IMR-90 (cell line): ENCODE measurements around the gene RAPGEF5. TPM values are rescaled to one million over a fixed set of nuclear protein-coding genes. Genes with fewer than 3 reads are reported as not detected.

Source experiments
- ATAC-seq: fragments of 200-7000 bp; cut with Tn5 transposase; 2 replicates; pipeline ENCODE4 v1.9.1; 2020; ENCODE audit warnings: low read depth, mild to moderate bottlenecking, moderate library complexity
- BruUV-seq: library from RNA; stranded (reverse); fragments of 400-500 nt; replicated peaks from 2 replicates; lab custom pipeline; 2021; lab: Mats Ljungman, UMichigan
- CTCF ChIA-PET: fragments of 300-600 bp; formaldehyde crosslinking; extraction: SDS; loops from one replicate; lab custom pipeline; 2021; ENCODE audit warnings: antibody characterized with exemption; lab: Yijun Ruan, JAX
- POLR2A ChIA-PET: fragments of 300-600 bp; sonication (Branson Sonifier 250); formaldehyde crosslinking; loops from one replicate; lab custom pipeline; 2022; ENCODE audit warnings: antibody characterized with exemption; ENCODE audit not compliant: unreplicated experiment; lab: Charles Lee
- DNase-seq: peaks from one replicate; pipeline ENCODE4 v3.0.0; 2013
- H2AFZ ChIP-seq: replicated peaks from 2 replicates; pipeline ENCODE3; 2013; ENCODE audit warnings: low read length, mild to moderate bottlenecking; ENCODE audit not compliant: poor library complexity
- H2AK5ac ChIP-seq: 2 replicates; pipeline ENCODE4 v1.6.1; 2013; ENCODE audit warnings: low read depth, low read length, inconsistent platforms
- H2AK9ac ChIP-seq: replicated peaks from 2 replicates; pipeline ENCODE3; 2013; ENCODE audit warnings: mild to moderate bottlenecking, low read depth, low read length, moderate library complexity; ENCODE audit not compliant: poor library complexity
- H2BK120ac ChIP-seq: 2 replicates; pipeline ENCODE4 v1.6.1; 2013; ENCODE audit warnings: low read depth, low read length, inconsistent platforms
- H2BK15ac ChIP-seq: 3 replicates; pipeline ENCODE4 v1.6.1; 2013; ENCODE audit warnings: low read depth, low read length, inconsistent platforms
- H2BK20ac ChIP-seq: 2 replicates; pipeline ENCODE4 v1.6.1; 2013; ENCODE audit warnings: low read depth, mild to moderate bottlenecking, inconsistent platforms, low read length, moderate library complexity
- H2BK5ac ChIP-seq: 2 replicates; pipeline ENCODE4 v1.6.1; 2013; ENCODE audit warnings: mild to moderate bottlenecking, low read depth, low read length, inconsistent platforms; ENCODE audit not compliant: poor library complexity, severe bottlenecking
- H3K14ac ChIP-seq: replicated peaks from 2 replicates; pipeline ENCODE4 v1.6.1; 2013; ENCODE audit warnings: low read depth, low read length, inconsistent platforms
- H3K18ac ChIP-seq: 2 replicates; pipeline ENCODE4 v1.6.1; 2013; ENCODE audit warnings: low read depth, low read length, control low read depth
- H3K23ac ChIP-seq: 2 replicates; pipeline ENCODE4 v1.6.1; 2013; ENCODE audit warnings: low read depth, low read length, inconsistent platforms
- H3K27ac ChIP-seq: 2 replicates; pipeline ENCODE4 v1.5.1; 2013; ENCODE audit warnings: mild to moderate bottlenecking, control low read depth, low read length; ENCODE audit not compliant: insufficient read depth
- H3K27me3 ChIP-seq: 2 replicates; pipeline ENCODE4 v1.6.1; 2013; ENCODE audit warnings: low read length; ENCODE audit not compliant: control insufficient read depth, insufficient read depth
- H3K36me3 ChIP-seq: 2 replicates; pipeline ENCODE4 v1.6.1; 2013; ENCODE audit warnings: low read length, mixed read lengths; ENCODE audit not compliant: control insufficient read depth, insufficient read depth
- H3K4ac ChIP-seq: 2 replicates; pipeline ENCODE4 v1.6.1; 2013; ENCODE audit warnings: low read depth, low read length, inconsistent platforms
- H3K4me1 ChIP-seq: 2 replicates; pipeline ENCODE4 v1.6.1; 2013; ENCODE audit warnings: low read length, mixed read lengths; ENCODE audit not compliant: control insufficient read depth, insufficient read depth
- H3K4me2 ChIP-seq: 2 replicates; pipeline ENCODE4 v1.6.1; 2013; ENCODE audit warnings: low read depth, mild to moderate bottlenecking, control low read depth, low read length, moderate library complexity
- H3K4me3 ChIP-seq: 2 replicates; pipeline ENCODE4 v1.5.1; 2013; ENCODE audit warnings: low read depth, mild to moderate bottlenecking, control low read depth, low read length, moderate library complexity; ENCODE audit not compliant: insufficient read depth
- H3K56ac ChIP-seq: 2 replicates; pipeline ENCODE4 v1.6.1; 2013; ENCODE audit warnings: low read length, inconsistent platforms; ENCODE audit not compliant: insufficient read depth; ENCODE audit errors: extremely low read depth
- H3K79me1 ChIP-seq, 2 experiments: 2 replicates each; pipeline ENCODE4 v1.6.1; 2013; ENCODE audit warnings: low read length in 2 of 2, inconsistent platforms in 1 of 2, low read depth in 1 of 2
- H3K9ac ChIP-seq: 2 replicates; pipeline ENCODE4 v1.6.1; 2013; ENCODE audit warnings: low read depth, low read length, control low read depth
- H3K9me1 ChIP-seq: 2 replicates; pipeline ENCODE4 v1.6.1; 2013; ENCODE audit warnings: low read length, inconsistent platforms; ENCODE audit not compliant: insufficient read depth
- H3K9me3 ChIP-seq: 2 replicates; pipeline ENCODE4 v1.6.1; 2013; ENCODE audit warnings: low read length; ENCODE audit not compliant: control insufficient read depth, insufficient read depth
- H4K20me1 ChIP-seq: 2 replicates; pipeline ENCODE4 v1.6.1; 2013; ENCODE audit warnings: low read length, inconsistent platforms; ENCODE audit not compliant: insufficient read depth
- H4K5ac ChIP-seq: 2 replicates; pipeline ENCODE4 v1.6.1; 2013; ENCODE audit warnings: mild to moderate bottlenecking, low read depth, low read length, control low read depth
- H4K8ac ChIP-seq, 2 experiments: 2 replicates each; pipeline ENCODE4 v1.6.1; 2013; ENCODE audit warnings: low read depth in 2 of 2, low read length in 2 of 2, control low read depth in 1 of 2, inconsistent platforms in 1 of 2
- H4K91ac ChIP-seq: 2 replicates; pipeline ENCODE4 v1.6.1; 2013; ENCODE audit warnings: low read depth, low read length, inconsistent platforms; ENCODE audit not compliant: insufficient read depth
- BHLHE40 ChIP-seq: fragments of 150-350 bp; IDR thresholded peaks from 2 replicates; pipeline ENCODE4 v1.6.1; 2016; ENCODE audit warnings: mild to moderate bottlenecking, low read depth, low read length
- CEBPB ChIP-seq: IDR thresholded peaks from 2 replicates; pipeline ENCODE4 v1.6.1; 2012; ENCODE audit warnings: low read depth, low read length, improper control_type of control experiment
- CHD1 ChIP-seq: IDR thresholded peaks from 2 replicates; pipeline ENCODE4 v1.6.1; 2012; ENCODE audit warnings: low read depth, low read length, improper control_type of control experiment
- FOS ChIP-seq: fragments of 150-350 bp; IDR thresholded peaks from 2 replicates; pipeline ENCODE4 v1.6.1; 2016; ENCODE audit warnings: low read depth, low read length
- MAZ ChIP-seq: IDR thresholded peaks from 2 replicates; pipeline ENCODE4 v1.6.1; 2012; ENCODE audit warnings: low read depth, mild to moderate bottlenecking, low read length, improper control_type of control experiment, moderate library complexity, borderline replicate concordance
- MXI1 ChIP-seq: IDR thresholded peaks from 2 replicates; pipeline ENCODE4 v1.6.1; 2012; ENCODE audit warnings: low read depth, mild to moderate bottlenecking, low read length, moderate library complexity, borderline replicate concordance
- NFE2L2 ChIP-seq: fragments of 150-350 bp; IDR thresholded peaks from 2 replicates; pipeline ENCODE4 v1.6.1; 2016; ENCODE audit warnings: low read depth, mild to moderate bottlenecking, low read length
- POLR2A ChIP-seq: IDR thresholded peaks from 2 replicates; pipeline ENCODE4 v1.6.1; 2012; ENCODE audit warnings: mild to moderate bottlenecking, low read depth, low read length
- RAD21 ChIP-seq: IDR thresholded peaks from 2 replicates; pipeline ENCODE4 v1.6.1; 2012; ENCODE audit warnings: low read length, improper control_type of control experiment
- RCOR1 ChIP-seq: IDR thresholded peaks from 2 replicates; pipeline ENCODE4 v1.6.1; 2012; ENCODE audit warnings: mild to moderate bottlenecking, low read length, improper control_type of control experiment; ENCODE audit not compliant: insufficient replicate concordance
- RFX5 ChIP-seq: IDR thresholded peaks from 2 replicates; pipeline ENCODE4 v1.8.0; 2012; ENCODE audit warnings: low read depth, mild to moderate bottlenecking, low read length, moderate library complexity
- SMC3 ChIP-seq: fragments of 150-350 bp; IDR thresholded peaks from 2 replicates; pipeline ENCODE4 v1.6.1; 2016; ENCODE audit warnings: low read depth, mild to moderate bottlenecking, antibody characterized with exemption, low read length, moderate library complexity
- WGBS, 2 experiments: methylation state at CpG; one replicate each; pipeline versions ENCODE4 v1.1.5 to v1.1.7; 2013; ENCODE audit warnings: missing lambda C conversion rate in 2 of 2; ENCODE audit not compliant: insufficient read length in 1 of 2; ENCODE audit errors: extremely low coverage in 2 of 2; 5-methylcytosine and 5-hydroxymethylcytosine counted together
- dilution Hi-C: fragments of 300-500 bp; cut with HindIII; formaldehyde crosslinking; loops from one replicate; pipeline ENCODE4 v1.14.3; 2018; ENCODE audit warnings: low sequenced_read_pairs; ENCODE audit not compliant: unreplicated experiment
- in situ Hi-C: fragments of 300-500 bp; cut with MboI; formaldehyde crosslinking; loops from 3 replicates; pipeline ENCODE4 v1.14.3; 2019; ENCODE audit warnings: low sequenced_read_pairs, inconsistent platforms, mixed read lengths
- intact Hi-C: fragments of 100-400 bp; cut with micrococcal nuclease; formaldehyde crosslinking; loops from 2 replicates; pipeline ENCODE4 v1.10.0; 2022
- polyA plus RNA-seq, 3 experiments: library from polyadenylated mRNA; depleted of rRNA; stranded (reverse); fragments of >200 nt; gene quantifications; 2 replicates each; pipeline ENCODE4 v1.2.3, GENCODE V29; 2012; ENCODE audit warnings: low replicate concordance in 1 of 3
- total RNA-seq: library from RNA; depleted of rRNA; stranded (reverse); fragments of >200 nt; gene quantifications from 2 replicates; pipeline ENCODE4 v1.2.3, GENCODE V29; 2012
- TF ChIP-seq, protein P1 (sequence below): fragments of 150-350 bp; IDR thresholded peaks from 2 replicates; pipeline ENCODE4 v1.6.1; 2016; ENCODE audit warnings: low read depth, mild to moderate bottlenecking, low read length, moderate library complexity, borderline replicate concordance
- TF ChIP-seq, protein P2 (sequence below): fragments of 150-350 bp; IDR thresholded peaks from 2 replicates; pipeline ENCODE4 v1.6.1; 2017; ENCODE audit warnings: mild to moderate bottlenecking, antibody characterized with exemption, low read length, low read depth
- TF ChIP-seq, protein P3 (sequence below): conservative IDR thresholded peaks from 2 replicates; pipeline ENCODE4 v1.5.1; 2012; ENCODE audit warnings: mild to moderate bottlenecking, low read depth, low read length, improper control_type of control experiment

The RAPGEF5 gene
- total and polyA plus RNA-seq, 2 of the 4 experiments (the other 2 are of a cell fraction): 0.05 to 0.18 TPM

DNA sequence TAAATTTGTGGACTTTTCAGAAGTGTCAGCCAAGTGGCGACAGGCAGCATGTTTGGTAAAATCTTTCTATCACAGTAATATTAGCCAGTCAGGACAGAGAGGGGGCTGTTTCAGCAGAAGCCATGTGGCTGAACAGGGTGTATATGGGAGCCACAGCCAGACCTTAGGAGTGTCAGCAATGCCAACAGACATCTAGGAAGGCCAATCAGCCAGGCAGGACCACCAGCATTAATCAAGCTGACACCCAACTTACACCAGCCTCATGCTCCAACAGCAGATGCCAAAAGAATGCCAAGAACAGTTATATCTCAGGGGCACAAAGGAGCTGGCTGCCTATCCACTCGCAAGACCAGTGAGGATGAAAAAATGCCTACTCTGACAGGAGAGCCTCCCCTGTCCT, 54.8 kb downstream of the RAPGEF5 start:
- Histone ChIP-seq H2BK15ac (no peak overlapping the region), H2BK20ac (no peak overlapping the region), H2AK9ac (no peak overlapping the region), H3K23ac (no peak overlapping the region), H3K14ac (no peak overlapping the region), H2BK120ac (no peak overlapping the region), H3K27me3 (no peaks in the 10 kb centered on the region), H3K9me1 (no peaks in the 10 kb centered on the region), H3K4ac (no peak overlapping the region), H3K4me1 (no peaks in the 10 kb centered on the region), H3K9me3 (no peaks in the 10 kb centered on the region), H3K56ac (no peak overlapping the region), H3K9ac (no peak overlapping the region), H3K4me3 (no peak overlapping the region), H3K4me2 (no peak overlapping the region), H4K5ac (no peak overlapping the region), H2BK5ac (no peak overlapping the region), H3K79me1 (no peaks in the 10 kb centered on the region), H2AK5ac (no peak overlapping the region), H4K20me1 (no peaks in the 10 kb centered on the region), H4K91ac (no peak overlapping the region), H3K36me3 (no peaks in the 10 kb centered on the region), H2AFZ (no peak overlapping the region), H3K27ac (no peak overlapping the region), H3K18ac (no peak overlapping the region), H4K8ac (no peak overlapping the region)
- BruUV-seq: no TSS peak
- WGBS, 2 experiments: no CpG with 5 or more reads among the region's 2 CpGs
- DNase-seq (no peak), ATAC-seq (no peak)
- dilution Hi-C loops (no loop called here), intact Hi-C loops (no loop called here), in situ Hi-C loops (no loop called here)
- CTCF ChIA-PET: no interaction called here
- POLR2A ChIA-PET: no interaction called here
- TF ChIP-seq BHLHE40 (no peak), MXI1 (no peak), SMC3 (no peak), POLR2A (no peak), RCOR1 (no peak), CHD1 (no peak), CEBPB (no peak), NFE2L2 (no peak), FOS (no peak), MAZ (no peak), RFX5 (no peak), RAD21 (no peak)
- TF ChIP-seq, protein P1, sequence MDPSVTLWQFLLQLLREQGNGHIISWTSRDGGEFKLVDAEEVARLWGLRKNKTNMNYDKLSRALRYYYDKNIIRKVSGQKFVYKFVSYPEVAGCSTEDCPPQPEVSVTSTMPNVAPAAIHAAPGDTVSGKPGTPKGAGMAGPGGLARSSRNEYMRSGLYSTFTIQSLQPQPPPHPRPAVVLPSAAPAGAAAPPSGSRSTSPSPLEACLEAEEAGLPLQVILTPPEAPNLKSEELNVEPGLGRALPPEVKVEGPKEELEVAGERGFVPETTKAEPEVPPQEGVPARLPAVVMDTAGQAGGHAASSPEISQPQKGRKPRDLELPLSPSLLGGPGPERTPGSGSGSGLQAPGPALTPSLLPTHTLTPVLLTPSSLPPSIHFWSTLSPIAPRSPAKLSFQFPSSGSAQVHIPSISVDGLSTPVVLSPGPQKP: no peak
- TF ChIP-seq, protein P2, sequence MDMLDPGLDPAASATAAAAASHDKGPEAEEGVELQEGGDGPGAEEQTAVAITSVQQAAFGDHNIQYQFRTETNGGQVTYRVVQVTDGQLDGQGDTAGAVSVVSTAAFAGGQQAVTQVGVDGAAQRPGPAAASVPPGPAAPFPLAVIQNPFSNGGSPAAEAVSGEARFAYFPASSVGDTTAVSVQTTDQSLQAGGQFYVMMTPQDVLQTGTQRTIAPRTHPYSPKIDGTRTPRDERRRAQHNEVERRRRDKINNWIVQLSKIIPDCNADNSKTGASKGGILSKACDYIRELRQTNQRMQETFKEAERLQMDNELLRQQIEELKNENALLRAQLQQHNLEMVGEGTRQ: no peak
- TF ChIP-seq, protein P3, sequence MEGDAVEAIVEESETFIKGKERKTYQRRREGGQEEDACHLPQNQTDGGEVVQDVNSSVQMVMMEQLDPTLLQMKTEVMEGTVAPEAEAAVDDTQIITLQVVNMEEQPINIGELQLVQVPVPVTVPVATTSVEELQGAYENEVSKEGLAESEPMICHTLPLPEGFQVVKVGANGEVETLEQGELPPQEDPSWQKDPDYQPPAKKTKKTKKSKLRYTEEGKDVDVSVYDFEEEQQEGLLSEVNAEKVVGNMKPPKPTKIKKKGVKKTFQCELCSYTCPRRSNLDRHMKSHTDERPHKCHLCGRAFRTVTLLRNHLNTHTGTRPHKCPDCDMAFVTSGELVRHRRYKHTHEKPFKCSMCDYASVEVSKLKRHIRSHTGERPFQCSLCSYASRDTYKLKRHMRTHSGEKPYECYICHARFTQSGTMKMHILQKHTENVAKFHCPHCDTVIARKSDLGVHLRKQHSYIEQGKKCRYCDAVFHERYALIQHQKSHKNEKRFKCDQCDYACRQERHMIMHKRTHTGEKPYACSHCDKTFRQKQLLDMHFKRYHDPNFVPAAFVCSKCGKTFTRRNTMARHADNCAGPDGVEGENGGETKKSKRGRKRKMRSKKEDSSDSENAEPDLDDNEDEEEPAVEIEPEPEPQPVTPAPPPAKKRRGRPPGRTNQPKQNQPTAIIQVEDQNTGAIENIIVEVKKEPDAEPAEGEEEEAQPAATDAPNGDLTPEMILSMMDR: no peak
